ENCODE measurements around the gene SDK2.

The SDK2 gene

GRCh38 chr17:73498886-73499554 is 145.2 kb downstream of the SDK2 start:
- no peak for DNase-seq

- DNase-seq, result peak; percentile 62
Measured at GRCh38 chr17:73498176-73498575, 146.1 kb downstream of the SDK2 start.

- DNase-seq, result no peak
Measured at GRCh38 chr17:73497721-73498120, 146.5 kb downstream of the SDK2 start.

GRCh38 chr17:73496232-73496631 is 148.0 kb downstream of the SDK2 start:
- no peak for DNase-seq

GRCh38 chr17:73495641-73496040 is 148.6 kb downstream of the SDK2 start:
- no peak for DNase-seq

- DNase-seq, result no peak
Measured at GRCh38 chr17:73494950-73495349, 149.3 kb downstream of the SDK2 start.

- DNase-seq, result peak; percentile 54
Measured at GRCh38 chr17:73493956-73494926, 150.0 kb downstream of the SDK2 start.

GRCh38 chr17:73492821-73493814 is 151.1 kb downstream of the SDK2 start:
- peak; percentile 95 for DNase-seq

GRCh38 chr17:73492125-73492820 is 152.0 kb downstream of the SDK2 start:
- peak; percentile 49 for DNase-seq

GRCh38 chr17:73491648-73492047 is 152.6 kb downstream of the SDK2 start:
- no peak for DNase-seq

- no peak for DNase-seq
Measured at GRCh38 chr17:73490851-73491250, 153.4 kb downstream of the SDK2 start.

GRCh38 chr17:73489991-73490390 is 154.3 kb downstream of the SDK2 start:
- no peak for DNase-seq

GRCh38 chr17:73489333-73489732 is 154.9 kb downstream of the SDK2 start:
- no peak for DNase-seq

GRCh38 chr17:73485130-73485529 is 159.1 kb downstream of the SDK2 start:
- DNase-seq, result no peak

- no peak for DNase-seq
Measured at GRCh38 chr17:73482894-73483293, 161.4 kb downstream of the SDK2 start.

GRCh38 chr17:73482251-73482716 is 162.0 kb downstream of the SDK2 start:
- DNase-seq, result no peak

GRCh38 chr17:73481676-73482075 is 162.6 kb downstream of the SDK2 start:
- no peak for DNase-seq

- no peak for DNase-seq
Measured at GRCh38 chr17:73480740-73481139, 163.5 kb downstream of the SDK2 start.

- DNase-seq, result no peak
Measured at GRCh38 chr17:73478768-73479424, 165.3 kb downstream of the SDK2 start.

GRCh38 chr17:73478334-73478733 is 165.9 kb downstream of the SDK2 start:
- DNase-seq, result no peak

GRCh38 chr17:73476890-73477350 is 167.3 kb downstream of the SDK2 start:
- peak; percentile 50 for DNase-seq

Data from NCI-H510A treated with DMSO at 0.1 percent for 48 hours (cell line).